ENCODE results near the gene FGF9.

The FGF9 gene

DNA sequence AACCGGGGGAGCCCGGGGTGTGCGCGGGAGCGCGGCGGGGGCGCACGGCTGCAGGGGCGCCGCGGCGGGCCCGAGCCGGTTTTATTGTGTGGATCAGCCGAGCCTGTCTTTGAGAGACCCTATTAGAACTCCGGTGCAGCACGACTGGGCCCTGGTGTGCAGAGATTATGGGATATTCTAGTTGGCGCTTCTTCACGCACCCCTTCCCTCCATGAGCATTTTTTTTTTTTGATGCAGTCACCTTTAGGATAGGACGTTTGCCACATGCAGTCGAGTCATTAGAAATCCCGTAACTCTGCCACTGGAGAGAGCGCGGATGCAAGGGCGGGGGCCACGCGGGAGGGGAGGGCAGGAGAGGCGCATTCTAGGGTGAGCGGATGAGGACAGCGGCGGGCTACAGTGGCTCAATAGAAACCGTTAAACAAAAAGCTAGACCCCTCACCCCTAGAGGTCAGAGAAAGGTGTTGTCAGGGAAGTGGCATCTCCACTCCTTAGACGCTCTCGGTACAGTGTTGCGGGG is 3.7 kb downstream of the FGF9 start:
- DNase-seq (ENCODE audit: low read depth in 3 of 3) = no peak

- no peak for DNase-seq (ENCODE audit: low read depth in 3 of 3)
Measured at GRCh38 chr13:21675095-21675991, 4.5 kb downstream of the FGF9 start.

- no peak for DNase-seq (ENCODE audit: low read depth in 3 of 3)
Measured at GRCh38 chr13:21676611-21677021, 5.7 kb downstream of the FGF9 start.

- DNase-seq (ENCODE audit: low read depth in 3 of 3) = no peak
Measured at GRCh38 chr13:21677075-21677623, 6.3 kb downstream of the FGF9 start.

DNA sequence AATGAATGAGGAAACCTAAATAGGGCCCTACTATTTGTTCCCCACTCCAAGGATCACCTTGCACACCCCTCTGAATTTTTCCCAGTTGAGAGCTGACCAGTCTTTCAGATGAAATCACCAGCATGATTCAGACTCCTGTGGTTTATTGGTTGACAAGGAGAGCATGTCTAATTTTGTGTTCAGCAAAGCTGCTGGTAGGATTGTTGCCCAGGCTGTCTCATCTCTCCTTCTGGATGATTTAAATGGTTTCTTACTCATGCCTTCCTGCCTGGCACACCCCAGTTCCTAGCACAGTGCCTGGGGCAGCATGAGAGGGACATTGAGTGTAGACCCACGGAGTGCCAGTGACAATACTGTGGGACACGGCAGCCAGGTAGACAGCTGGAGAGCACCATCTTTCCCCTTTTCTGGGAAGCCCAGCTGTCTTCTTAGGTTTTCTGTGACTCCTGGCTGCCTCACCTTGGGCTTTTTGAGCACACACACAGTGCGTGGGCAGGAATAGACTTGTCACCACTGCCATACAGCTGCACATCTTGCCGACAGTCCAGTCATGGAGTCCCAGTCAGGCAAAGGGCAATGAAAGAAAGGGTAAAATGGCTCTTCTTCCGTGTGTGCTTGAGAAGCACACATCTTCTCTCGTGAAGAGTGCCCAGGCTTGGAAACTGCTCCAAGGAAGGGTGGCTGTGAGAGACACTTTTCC is 12.3 kb downstream of the FGF9 start:
- no peak for DNase-seq (ENCODE audit: low read depth in 3 of 3)

- no peak for DNase-seq (ENCODE audit: low read depth in 3 of 3)
Measured at GRCh38 chr13:21684576-21684975, 13.7 kb downstream of the FGF9 start.

- no peak for DNase-seq (ENCODE audit: low read depth in 3 of 3)
Measured at GRCh38 chr13:21685485-21686064, 14.7 kb downstream of the FGF9 start.

GRCh38 chr13:21686751-21687391 is 16.0 kb downstream of the FGF9 start:
- DNase-seq (ENCODE audit: low read depth in 3 of 3) = no peak

GRCh38 chr13:21688056-21688455 is 17.2 kb downstream of the FGF9 start:
- no peak for DNase-seq (ENCODE audit: low read depth in 3 of 3)

GRCh38 chr13:21689097-21689496 is 18.2 kb downstream of the FGF9 start:
- DNase-seq (ENCODE audit: low read depth in 3 of 3) = no peak

GRCh38 chr13:21690955-21691354 is 20.1 kb downstream of the FGF9 start:
- DNase-seq (ENCODE audit: low read depth in 3 of 3) = no peak

DNA sequence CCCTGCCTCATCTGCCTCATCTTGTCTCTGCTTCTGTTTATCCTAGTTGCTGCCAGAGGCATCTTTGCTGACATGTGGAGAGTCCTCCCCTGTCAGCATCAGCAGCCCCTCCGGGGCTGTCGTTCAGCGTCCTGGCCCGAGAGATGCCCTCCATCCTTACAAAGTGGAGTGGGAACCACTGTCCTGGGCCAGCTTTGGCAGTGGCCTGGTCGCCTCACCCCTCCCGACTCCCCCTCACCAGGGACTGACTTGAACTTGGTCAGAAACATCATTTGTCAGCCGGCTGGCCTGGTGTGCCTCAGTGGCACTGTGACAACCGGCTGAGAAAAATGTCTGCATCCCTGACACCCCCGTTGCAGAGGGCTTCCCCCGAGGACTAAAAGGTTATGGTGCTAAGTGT is 20.6 kb downstream of the FGF9 start:
- DNase-seq (ENCODE audit: low read depth in 3 of 3) = no peak

DNA sequence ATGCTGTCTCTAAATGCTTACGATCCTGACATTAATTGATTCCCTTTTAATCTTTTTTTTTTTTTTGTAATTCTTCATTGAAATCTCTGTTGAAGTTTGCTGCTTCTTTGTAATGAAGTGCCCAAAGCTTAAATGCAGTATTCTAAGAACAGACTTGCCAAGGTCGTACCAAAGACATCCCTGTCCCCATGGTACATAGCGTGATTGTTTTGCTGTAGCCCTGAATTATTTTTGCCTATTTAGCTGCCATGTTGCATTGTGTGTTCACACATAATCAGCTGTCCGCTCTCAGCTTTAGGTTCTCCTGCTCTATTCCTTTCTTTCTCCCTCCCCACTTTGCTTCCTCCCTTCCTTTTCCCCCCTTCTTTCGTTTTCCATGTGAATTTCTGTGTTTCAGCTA is 21.1 kb downstream of the FGF9 start:
- no peak for DNase-seq (ENCODE audit: low read depth in 3 of 3)

- DNase-seq (ENCODE audit: low read depth in 3 of 3) = no peak
Measured at GRCh38 chr13:21694831-21695230, 24.0 kb downstream of the FGF9 start.

DNA sequence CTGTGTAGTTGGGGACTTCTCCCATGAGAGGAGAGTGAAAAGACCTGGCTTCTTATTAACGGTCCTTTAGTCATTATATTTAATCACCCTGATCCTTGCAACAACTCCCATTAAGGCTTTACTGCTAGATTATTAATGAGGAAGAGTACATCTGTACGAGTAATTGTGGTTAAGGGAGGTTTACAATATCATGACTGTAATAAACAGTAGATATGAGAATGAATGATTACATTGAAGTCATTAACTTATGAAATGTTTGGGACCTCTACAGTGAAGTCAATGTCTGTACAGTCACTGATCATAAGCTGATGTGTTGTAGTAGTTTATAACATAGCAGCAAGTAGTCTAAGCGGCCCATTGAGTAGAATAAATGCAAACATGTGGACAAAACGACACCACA is 24.7 kb downstream of the FGF9 start:
- DNase-seq (ENCODE audit: low read depth in 3 of 3) = no peak

GRCh38 chr13:21696865-21697448 is 26.1 kb downstream of the FGF9 start:
- DNase-seq (ENCODE audit: low read depth in 3 of 3) = no peak

- DNase-seq (ENCODE audit: low read depth in 3 of 3) = no peak
Measured at GRCh38 chr13:21698817-21699679, 28.2 kb downstream of the FGF9 start.

DNA sequence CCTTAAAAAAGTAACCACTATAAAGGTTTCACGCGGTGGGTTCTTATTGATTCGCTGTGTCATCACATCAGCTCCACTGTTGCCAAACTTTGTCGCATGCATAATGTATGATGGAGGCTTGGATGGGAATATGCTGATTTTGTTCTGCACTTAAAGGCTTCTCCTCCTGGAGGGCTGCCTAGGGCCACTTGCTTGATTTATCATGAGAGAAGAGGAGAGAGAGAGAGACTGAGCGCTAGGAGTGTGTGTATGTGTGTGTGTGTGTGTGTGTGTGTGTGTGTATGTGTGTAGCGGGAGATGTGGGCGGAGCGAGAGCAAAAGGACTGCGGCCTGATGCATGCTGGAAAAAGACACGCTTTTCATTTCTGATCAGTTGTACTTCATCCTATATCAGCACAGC is 30.6 kb downstream of the FGF9 start:
- DNase-seq (ENCODE audit: low read depth in 3 of 3) = no peak

- no peak for DNase-seq (ENCODE audit: low read depth in 3 of 3)
Measured at GRCh38 chr13:21703846-21704245, 33.0 kb downstream of the FGF9 start.

- DNase-seq (ENCODE audit: low read depth in 3 of 3) = no peak
Measured at GRCh38 chr13:21707586-21707985, 36.7 kb downstream of the FGF9 start.
